Measurements from ENCODE around the gene PKP1.

DNA sequence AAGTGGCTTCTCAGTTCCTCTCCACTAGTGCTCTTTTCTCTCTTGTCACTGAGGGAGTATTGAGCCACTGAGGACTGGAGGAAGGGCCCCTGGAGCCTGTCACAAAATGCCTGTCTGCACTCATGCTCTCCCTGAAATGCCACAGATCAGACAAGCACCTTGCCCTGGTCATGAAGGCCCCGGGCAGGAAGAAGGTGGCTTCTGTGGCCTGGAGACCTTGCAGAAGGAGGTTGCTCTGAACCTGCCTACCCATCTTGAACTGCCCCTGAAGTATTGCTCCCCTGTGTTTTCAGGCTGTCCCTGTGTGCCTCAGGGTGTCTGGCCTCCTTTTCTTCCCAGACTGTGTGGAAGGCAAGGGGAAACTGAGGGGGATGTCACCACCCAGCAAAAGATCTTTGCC, 3.1 kb downstream of the PKP1 start:
- TF ChIP-seq, protein P1, sequence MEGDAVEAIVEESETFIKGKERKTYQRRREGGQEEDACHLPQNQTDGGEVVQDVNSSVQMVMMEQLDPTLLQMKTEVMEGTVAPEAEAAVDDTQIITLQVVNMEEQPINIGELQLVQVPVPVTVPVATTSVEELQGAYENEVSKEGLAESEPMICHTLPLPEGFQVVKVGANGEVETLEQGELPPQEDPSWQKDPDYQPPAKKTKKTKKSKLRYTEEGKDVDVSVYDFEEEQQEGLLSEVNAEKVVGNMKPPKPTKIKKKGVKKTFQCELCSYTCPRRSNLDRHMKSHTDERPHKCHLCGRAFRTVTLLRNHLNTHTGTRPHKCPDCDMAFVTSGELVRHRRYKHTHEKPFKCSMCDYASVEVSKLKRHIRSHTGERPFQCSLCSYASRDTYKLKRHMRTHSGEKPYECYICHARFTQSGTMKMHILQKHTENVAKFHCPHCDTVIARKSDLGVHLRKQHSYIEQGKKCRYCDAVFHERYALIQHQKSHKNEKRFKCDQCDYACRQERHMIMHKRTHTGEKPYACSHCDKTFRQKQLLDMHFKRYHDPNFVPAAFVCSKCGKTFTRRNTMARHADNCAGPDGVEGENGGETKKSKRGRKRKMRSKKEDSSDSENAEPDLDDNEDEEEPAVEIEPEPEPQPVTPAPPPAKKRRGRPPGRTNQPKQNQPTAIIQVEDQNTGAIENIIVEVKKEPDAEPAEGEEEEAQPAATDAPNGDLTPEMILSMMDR (conservative IDR thresholded peaks at IDR 0.05): no peak
- no peak for TF ChIP-seq ZFX (IDR thresholded peaks at IDR 0.05)

Measured in C4-2B (cell line).